NCI-H1048 (cell line): ENCODE data around the gene CAPZA1.
"Not testable (repeated sequence)": the region's sequence is repeated elsewhere in the genome, so short reads cannot be mapped to it uniquely, and the experiment has no call there.

Experiments used
- DNase-seq: peaks from one replicate; lab custom pipeline; 2025; lab: John Stamatoyannopoulos, UW

CAPZA1 gene

GRCh38 chr1:112626887-112627286, 7.3 kb downstream of the CAPZA1 start:
- DNase-seq: no peak

GRCh38 chr1:112628516-112628915, 8.9 kb downstream of the CAPZA1 start:
- DNase-seq: no peak

- no peak for DNase-seq
These were observed 9.6 kb downstream of the CAPZA1 start for GRCh38 chr1:112629256-112629655.

- DNase-seq: no peak
These were observed 14.0 kb downstream of the CAPZA1 start for GRCh38 chr1:112633628-112634027.

DNA sequence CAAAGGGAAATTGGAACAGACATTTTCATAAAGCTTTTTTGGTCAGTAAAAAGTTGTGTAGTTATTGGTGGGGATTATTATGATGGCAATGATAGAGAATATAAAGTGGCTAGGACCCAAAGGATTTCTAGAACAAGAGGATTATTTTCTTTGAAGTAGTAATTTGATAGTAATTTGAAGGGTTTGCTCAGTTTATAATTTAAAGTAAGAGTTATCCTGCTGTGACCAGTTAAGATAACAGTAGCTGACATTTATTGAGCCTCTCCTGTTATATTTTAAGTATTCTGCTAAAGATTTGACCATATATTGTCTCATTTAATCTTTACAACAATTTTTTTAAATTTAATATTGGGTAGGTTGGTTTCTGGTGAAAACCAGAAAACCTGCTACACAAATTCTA, 14.7 kb downstream of the CAPZA1 start:
- no peak for DNase-seq

GRCh38 chr1:112636056-112636455, 16.4 kb downstream of the CAPZA1 start:
- no peak for DNase-seq

- DNase-seq: no peak
These were observed 17.1 kb downstream of the CAPZA1 start for GRCh38 chr1:112636597-112637253.

DNA sequence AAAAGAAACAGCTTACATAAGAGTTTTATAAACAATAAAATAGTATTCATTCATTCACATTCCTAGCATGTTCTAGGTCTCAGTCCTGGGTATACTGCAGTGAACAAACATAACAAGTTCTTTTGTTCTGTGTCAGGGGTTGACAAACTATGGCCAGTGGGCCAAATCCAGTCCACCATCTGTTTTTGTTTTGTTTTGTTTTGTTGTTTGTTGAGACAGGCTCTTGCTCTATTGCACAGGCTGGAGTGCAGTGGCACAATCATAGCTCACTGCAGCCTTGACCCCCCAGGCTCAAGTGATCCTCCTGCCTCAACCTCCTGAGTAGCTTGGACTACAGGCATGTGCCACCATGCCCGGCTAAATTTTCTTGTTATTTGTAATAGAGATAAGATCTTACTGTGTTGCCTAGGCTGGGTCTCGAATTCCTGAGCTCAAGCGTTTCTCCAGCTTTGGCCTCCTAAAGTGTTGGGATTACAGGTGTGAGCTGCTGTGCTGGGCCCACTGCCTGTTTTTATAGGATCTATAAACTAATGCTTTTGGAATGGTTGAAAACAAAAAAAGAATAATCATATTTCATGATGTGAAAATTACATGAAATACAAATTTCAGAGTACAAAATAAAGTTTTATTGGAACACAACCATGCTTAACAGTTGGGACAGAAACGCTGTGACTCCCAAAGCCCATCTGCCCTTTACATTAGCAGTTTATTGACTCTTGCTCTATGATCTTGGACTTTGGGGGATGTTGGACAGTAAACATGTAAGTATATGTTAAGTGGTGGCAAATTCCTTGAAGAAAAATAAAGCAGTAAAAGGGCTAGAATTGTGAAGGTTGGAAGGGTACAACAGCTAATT, 17.9 kb downstream of the CAPZA1 start:
- no peak for DNase-seq

DNA sequence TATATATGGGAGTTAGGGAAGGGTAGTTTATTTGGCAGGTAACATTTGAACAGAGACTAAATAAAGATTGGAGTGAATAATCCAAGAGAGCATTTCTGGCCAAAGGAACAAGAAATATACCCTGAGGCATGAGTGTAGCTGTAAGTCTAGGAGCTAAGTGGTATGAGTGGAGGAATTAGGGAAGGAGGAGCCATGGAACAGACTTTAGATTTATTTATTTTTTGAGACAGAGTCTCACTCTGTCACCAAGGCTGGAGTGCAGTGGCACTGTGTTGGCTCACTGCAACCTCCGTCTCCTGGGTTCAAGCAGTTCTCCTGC, 18.4 kb downstream of the CAPZA1 start:
- DNase-seq: no peak

- DNase-seq: not testable (repeated sequence)
These were observed 20.8 kb downstream of the CAPZA1 start for GRCh38 chr1:112640437-112640836.

DNA sequence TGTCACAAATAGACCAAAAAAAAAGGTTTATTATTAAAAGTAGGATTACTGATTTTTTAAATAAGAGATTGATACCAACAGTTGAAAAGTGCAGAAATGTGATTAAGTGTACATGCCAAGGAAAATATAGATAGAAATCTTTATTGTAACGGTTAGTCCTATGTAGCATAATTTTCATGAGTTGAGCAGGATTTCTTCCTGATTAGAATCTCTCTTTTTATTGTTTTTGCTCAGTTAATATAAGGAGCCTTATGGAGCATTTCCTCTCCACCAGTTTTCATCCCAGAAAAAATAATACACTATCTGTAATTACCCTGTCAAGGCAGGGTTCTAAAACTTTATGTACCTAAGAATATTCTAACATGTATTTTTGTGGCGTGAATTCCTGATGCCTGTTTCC, 23.4 kb downstream of the CAPZA1 start:
- DNase-seq: no peak

DNA sequence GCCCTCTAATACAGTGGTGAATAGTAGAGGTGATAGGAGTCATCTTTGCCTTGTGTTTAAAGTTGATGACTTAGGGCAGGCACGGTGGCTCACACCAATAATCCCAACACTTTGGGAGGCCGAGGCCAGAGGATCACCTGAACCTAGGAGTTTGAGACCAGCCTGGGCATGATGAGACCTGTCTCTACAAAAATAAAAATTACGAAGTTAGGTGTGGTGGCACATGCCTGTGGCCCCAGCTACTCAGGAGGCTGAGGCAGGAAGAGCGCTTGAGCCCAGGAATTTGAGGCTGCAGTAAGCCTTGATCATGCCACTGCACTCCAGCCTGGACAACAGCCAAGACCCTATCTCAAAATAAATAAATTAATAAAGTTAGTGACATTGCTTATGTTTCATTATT, 26.6 kb downstream of the CAPZA1 start:
- DNase-seq: no peak

GRCh38 chr1:112651205-112651604, 31.6 kb downstream of the CAPZA1 start:
- DNase-seq: no peak

DNA sequence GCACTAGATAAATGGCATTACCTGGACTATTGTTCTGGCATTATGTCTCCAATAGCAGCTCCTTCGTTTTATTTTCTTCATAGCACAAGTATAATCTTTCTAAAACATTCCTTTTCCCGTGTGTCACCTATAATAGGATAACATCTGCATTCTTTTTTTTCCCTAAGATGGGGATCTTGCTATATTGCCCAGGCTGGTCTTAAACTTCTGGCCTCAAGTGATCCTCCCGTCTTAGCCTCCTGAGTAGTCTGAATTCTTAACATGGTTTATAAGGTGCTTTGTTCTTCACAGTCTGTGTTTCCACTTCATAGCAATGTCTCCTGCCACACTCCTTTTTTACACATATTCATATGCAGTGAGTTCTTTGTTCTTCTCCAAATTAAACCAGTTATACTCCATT, 46.2 kb downstream of the CAPZA1 start:
- no peak for DNase-seq

DNA sequence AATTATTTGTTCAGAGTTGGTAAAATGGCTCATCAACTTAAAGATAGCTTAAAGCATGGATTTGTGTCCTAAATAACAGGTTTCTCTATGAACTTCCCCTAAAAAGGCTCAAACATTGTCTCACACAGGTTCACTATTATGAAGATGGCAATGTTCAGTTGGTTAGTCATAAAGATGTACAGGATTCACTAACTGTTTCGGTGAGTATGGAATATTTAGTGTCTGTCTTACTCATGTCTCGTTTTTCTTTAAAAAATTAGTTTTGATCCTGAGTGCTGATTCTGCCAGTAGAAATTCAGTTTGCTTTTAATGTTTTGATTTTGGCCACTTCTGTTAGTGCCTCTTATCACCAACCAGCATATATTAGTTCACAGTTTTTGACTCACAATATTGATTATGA, 47.3 kb downstream of the CAPZA1 start:
- DNase-seq: no peak

- DNase-seq: no peak
These were observed 52.4 kb downstream of the CAPZA1 start for GRCh38 chr1:112672009-112672408.

GRCh38 chr1:112672842-112673241, 53.2 kb downstream of the CAPZA1 start:
- no peak for DNase-seq

DNA sequence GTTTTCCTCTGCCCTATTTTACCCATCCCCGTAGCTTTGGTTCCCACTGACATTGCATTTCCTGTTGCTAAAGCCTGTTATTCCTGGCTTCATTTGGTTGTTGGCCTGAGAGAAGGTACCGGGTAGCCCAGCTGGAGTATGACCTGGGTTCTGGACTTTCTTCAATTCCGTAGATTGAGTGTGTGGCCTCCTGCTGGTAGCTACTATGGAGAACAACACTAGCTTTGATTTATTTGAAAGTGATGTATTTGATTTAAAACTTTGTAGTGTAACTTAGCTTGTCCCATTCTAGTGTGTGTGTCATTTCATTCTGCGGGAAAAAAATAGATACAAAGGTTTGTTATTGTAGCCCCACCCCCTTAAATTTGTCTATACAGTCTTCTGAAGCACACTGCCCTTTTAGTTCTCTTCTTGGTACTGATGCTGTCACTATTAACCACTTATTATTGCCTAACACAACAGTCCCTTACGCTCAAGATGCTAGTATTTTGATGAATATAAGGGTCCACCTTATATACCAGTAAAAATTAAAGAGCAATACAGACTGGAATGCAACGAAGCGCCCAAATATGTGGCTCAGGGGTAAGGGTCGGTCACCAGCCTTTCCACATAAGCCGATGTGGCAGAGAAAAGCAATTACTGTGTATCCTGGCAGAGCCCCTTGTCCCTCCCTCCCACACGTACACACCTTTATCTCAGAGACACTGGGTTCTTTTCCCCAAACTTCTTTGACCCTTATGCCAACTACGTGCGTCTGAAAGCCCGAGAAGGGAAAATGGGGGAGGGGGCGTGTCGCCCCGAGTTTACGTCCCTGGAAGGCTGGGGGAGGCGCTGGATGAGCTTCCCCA, 54.2 kb downstream of the CAPZA1 start:
- no peak for DNase-seq

- peak; percentile 56 for DNase-seq
These were observed 54.9 kb downstream of the CAPZA1 start, which contains the start of gene MOV10 for GRCh38 chr1:112674440-112674985. Gene MOV10 (plus strand): TSS chr1:112674659. CDS start chr1:112674913, 254 bp downstream.

- DNase-seq: no peak
These were observed 55.5 kb downstream of the CAPZA1 start for GRCh38 chr1:112674986-112675727.

GRCh38 chr1:112675728-112676381, 56.2 kb downstream of the CAPZA1 start:
- no peak for DNase-seq
